PC-3 (cell line): ENCODE data around the gene ZNF275.

Experiments
- CTCF ChIP-seq: fragments of 300-600 bp; sonication (generic); conservative IDR thresholded peaks from 2 replicates; pipeline ENCODE4 v1.5.1; 2017; ENCODE audit warnings: antibody characterized with exemption, low read depth, mild to moderate bottlenecking, low read length
- EZH2 ChIP-seq: fragments of 300-600 bp; sonication (generic); IDR thresholded peaks from one replicate; pipeline ENCODE4 v1.6.1; 2017; ENCODE audit warnings: antibody characterized with exemption, mild to moderate bottlenecking, low read length; ENCODE audit not compliant: unreplicated experiment
- EZH2phosphoT487 ChIP-seq: fragments of 300-600 bp; sonication (generic); IDR thresholded peaks from 2 replicates; pipeline ENCODE4 v1.6.1; 2018; ENCODE audit warnings: mild to moderate bottlenecking, antibody characterized with exemption, low read length, borderline replicate concordance

- TF ChIP-seq CTCF, result no peak
- TF ChIP-seq EZH2, result no peak
- TF ChIP-seq EZH2phosphoT487, result no peak
These were observed 31.7 kb downstream of the ZNF275 start for GRCh38 chrX:153365670-153366069.
